HG03432 (cell line): ENCODE measurements around the gene FAM78A.

Experiments used
- ATAC-seq: cut with Tn5 transposase; IDR thresholded peaks from one replicate; pipeline ENCODE4 v1.9.1; 2021; ENCODE audit warnings: mild to moderate bottlenecking, moderate library complexity; ENCODE audit not compliant: unreplicated experiment

Gene FAM78A

DNA sequence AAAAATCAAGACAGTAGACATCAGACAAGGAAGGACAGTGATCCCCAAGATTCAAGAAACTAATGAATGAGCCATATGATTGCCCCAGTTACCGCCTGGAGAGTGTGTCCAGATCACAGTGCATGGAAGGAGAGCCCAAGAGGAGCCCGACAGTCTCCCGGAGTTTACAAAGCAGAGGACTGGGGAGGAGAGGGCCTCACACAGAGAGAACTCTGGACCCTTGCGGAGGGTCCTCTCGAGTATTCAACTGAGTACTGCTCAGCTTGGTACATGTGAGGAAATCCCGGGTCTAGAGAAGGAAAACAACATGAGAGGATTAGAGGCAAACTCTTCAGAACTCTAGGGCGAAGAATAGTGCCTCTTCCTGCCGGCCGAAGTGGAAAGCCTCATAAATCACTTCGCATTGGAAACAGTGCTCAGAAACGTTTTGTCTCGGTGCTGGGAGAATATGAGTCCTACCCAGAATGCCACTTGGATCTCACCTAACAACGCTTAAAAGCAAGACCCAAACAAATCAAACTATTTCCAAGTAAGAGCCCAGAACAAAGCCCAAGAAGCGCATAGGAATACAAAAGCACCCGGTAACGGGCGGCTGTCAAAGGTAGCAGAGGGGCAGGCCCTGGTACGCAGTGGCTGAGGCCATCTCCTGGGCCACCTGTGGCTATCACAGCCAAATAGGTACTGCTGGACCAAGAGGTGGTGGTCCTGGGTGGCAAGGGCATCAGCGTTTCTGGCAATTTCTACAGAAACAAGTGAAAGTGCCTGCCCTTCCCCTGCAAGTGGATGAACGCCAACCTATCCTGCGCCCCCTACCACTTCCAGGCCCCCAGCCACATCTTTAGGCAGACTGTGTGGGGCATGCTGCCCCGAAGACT is 36.0 kb downstream of the FAM78A start:
- ATAC-seq, result no peak

GRCh38 chr9:131239161-131239975 is 36.9 kb downstream of the FAM78A start:
- no peak for ATAC-seq

DNA sequence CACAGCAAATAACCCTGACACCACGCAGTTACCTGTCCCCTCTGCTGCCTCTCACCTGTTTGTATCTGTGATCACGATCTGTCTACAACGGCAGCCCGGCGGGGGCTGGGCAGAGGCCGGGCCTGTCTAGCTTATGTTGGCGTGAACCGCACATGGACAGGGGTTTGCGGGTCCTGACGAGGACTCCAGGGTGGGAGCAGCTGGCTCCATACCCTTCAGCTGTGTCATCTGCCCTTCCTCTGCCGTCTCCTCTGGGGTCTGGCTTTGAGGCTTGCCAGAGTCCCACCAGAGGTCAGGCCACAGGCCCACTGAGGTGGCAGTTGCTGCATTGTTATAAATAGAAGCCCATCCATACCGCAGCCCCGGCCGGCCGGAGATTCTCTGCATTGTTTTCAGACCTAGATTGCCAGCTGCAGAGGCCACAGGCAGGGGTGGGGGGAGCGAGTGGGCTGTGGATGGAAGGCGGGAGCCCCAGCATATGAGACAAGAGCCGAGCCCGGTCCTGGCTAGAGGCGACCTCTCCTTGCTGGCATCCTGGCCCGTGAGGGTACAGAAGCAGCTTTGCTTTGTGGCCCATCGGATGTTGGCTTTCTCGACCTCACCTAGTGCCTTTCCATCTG is 37.8 kb downstream of the FAM78A start:
- ATAC-seq, result peak; percentile 25

- peak; percentile 86 for ATAC-seq
Observed at GRCh38 chr9:131237931-131238401, 38.3 kb downstream of the FAM78A start.

GRCh38 chr9:131237291-131237690 is 39.0 kb downstream of the FAM78A start:
- ATAC-seq, result no peak

DNA sequence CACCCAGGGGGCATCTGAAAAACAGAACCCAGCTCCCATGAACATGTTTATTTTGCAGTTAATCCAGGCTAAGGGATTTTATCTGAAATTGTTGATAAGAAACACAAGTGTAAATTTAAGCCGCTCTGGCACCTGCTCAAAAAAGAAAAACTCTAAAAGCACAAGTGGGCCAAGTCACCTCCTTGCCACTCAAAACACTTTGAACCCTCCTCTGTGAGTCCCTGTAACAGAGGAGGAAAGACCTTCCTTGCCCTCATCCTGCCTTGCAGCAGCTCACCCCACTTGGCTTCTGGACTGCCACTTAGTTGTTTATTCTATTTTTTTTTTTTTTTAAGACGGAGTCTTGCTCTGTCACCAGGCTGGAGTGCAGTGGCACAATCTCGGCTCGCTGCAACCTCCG is 39.5 kb downstream of the FAM78A start:
- no peak for ATAC-seq

GRCh38 chr9:131236161-131236560 is 40.1 kb downstream of the FAM78A start:
- ATAC-seq, result no peak

GRCh38 chr9:131235480-131235851 is 40.8 kb downstream of the FAM78A start:
- ATAC-seq, result no peak

DNA sequence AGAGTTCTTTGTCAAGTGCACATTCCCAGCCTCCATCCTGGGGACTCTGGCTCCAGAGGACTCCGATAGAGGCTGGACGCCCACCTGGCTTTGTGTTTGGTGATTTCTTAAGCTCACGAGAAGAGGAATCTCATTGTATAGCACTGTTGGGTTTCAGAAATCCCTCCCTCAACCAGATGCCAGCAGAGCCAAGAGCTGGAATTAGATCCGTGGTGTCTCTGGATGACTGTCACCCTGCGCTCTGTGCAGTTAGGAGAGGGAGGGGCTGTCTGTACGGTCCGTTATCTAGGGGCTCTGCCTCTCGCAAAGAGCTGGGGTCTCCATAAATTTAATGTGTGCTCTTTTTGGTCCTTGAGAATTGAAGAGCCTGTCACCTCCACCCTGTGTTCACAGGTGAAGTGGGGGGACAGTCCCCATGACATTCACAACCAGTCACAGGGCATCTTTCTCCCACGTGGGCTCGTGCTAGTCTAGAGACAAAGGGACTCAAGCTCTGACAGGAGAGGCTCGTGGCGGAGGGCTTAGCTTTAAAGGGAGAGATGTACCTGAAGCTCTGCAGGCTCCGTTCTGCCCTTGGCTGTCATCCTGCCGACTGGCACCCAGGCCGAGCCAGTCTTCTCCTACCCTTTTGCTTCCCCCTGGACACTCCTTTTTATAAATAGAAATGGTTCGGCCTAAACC is 41.4 kb downstream of the FAM78A start:
- ATAC-seq, result no peak

- no peak for ATAC-seq
Observed at GRCh38 chr9:131233995-131234394, 42.3 kb downstream of the FAM78A start.

DNA sequence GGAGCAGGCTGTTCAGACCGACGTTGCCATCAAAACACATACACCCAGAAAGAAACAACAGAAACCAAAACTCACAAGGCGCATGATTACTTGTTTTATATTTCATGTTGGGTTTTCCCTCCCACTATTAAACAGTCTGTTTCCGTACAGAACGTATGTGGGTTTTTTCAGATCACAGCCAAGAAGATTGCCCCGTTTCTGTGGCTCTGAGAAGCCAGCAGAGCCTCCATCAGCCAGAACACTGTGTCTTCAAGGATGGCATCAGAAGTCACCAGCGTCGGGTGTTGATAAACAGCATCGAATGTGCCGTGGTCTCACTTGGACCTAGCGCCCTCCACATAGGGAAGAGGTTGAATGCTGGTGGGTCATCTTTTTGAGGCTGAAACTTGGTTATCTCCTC is 42.8 kb downstream of the FAM78A start:
- no peak for ATAC-seq

DNA sequence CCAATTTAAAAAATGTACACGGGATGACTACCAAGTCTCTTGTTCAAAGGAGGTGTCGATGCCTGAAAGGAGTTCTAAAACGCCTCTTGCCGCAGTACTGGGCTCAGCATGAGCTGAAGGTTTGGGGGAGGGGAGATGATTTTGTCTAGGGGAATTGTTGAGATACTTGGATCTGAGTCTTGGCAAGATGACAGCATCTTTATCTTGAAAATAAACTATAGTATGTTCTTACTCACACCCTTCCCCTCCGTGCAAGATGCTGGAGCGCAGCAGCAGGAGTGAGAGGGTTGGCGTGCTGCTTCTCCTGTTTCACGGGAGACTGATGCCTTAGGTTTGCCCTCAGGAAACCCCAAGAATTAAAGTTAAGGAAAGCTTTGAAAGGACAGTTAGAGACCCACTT is 47.3 kb downstream of the FAM78A start:
- ATAC-seq, result no peak

DNA sequence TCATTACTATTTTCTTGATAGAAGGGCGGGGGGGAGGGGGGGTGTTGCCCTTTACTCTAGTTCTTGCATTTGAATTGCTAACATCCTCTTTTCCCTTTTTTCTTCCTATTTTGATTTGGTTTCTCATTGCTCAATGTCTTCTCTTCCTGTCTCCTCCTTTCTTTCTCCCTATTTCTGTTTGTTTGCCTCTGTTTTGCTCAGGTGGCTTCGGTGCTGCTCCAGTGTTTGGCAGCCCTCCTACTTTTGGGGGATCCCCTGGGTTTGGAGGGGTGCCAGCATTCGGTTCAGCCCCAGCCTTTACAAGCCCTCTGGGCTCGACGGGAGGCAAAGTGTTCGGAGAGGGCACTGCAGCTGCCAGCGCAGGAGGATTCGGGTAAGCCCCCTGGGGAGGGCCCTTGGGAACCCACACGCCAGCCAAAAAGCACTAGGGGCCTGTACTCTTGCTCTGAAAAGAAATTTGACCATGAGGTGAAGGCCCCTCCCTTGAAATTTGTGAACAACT is 48.3 kb downstream of the FAM78A start:
- ATAC-seq, result no peak

- ATAC-seq, result no peak
Observed at GRCh38 chr9:131227112-131227958, 49.0 kb downstream of the FAM78A start.

- no peak for ATAC-seq
Observed at GRCh38 chr9:131226226-131226625, 50.1 kb downstream of the FAM78A start.

GRCh38 chr9:131222460-131222859 is 53.9 kb downstream of the FAM78A start:
- no peak for ATAC-seq

GRCh38 chr9:131220485-131220884 is 55.8 kb downstream of the FAM78A start:
- no peak for ATAC-seq

DNA sequence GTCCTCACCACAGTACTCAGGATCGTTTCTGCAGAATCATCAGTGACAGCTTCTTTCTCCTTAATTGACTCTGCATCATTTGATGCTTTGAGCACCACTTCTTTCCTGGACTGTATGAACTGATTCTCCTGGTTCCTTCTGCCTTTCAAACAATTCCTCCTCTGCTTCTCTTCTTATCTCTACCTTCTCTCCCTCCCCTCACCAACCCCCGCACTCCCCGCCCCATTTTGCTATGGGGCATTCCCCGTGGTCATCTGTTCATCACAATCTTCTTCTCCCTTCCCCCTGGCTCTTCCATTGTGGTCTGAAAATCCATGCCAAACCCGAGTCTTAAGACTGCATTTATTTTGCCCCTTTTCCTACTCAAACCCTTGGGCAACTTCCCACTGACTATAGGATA is 57.9 kb downstream of the FAM78A start:
- no peak for ATAC-seq

- ATAC-seq, result no peak
Observed at GRCh38 chr9:131217331-131218031, 58.8 kb downstream of the FAM78A start.
